ENCODE measurements around the gene ASTN2.

ASTN2 gene

GRCh38 chr9:116452634-116453033, 962.2 kb downstream of the ASTN2 start:
- H3F3A ChIP-seq (ENCODE audit: control insufficient read depth, insufficient read depth) = no peaks in the 10 kb centered on the region

GRCh38 chr9:116452227-116452626, 962.6 kb downstream of the ASTN2 start:
- Histone ChIP-seq H3K36me3 (ENCODE audit: control insufficient read depth, low read length) (no peaks in the 10 kb centered on the region), H3K4me3 (ENCODE audit: low read length) (no peak overlapping the region), H3K27me3 (ENCODE audit: control insufficient read depth, low read length) (no peaks in the 10 kb centered on the region), H3K4me2 (ENCODE audit: low read length) (no peak overlapping the region), H3K79me2 (ENCODE audit: control insufficient read depth, low read length) (no peaks in the 10 kb centered on the region), H3K27ac (ENCODE audit: low read depth, low read length) (no peak overlapping the region), H3K9me3 (ENCODE audit: control insufficient read depth, insufficient read depth, low read length) (peaks cover 3% of the 10 kb centered on the region; the same call in 1 of the 2 replicates), H3K9me2 (replicated peaks; ENCODE audit: control insufficient read depth, low read length) (no peaks in the 10 kb centered on the region), H3K4me1 (ENCODE audit: control insufficient read depth, low read length) (no peaks in the 10 kb centered on the region), H4K20me1 (ENCODE audit: control insufficient read depth, insufficient read depth, low read depth, low read length) (no peaks in the 10 kb centered on the region), H3F3A (ENCODE audit: control insufficient read depth, insufficient read depth) (no peaks in the 10 kb centered on the region)
- no peak for TF ChIP-seq CTCF (IDR thresholded peaks at IDR 0.05; ENCODE audit: low read depth, low read length, poor library complexity, severe bottlenecking)
- no peak for TF ChIP-seq EZH2phosphoT487 (IDR thresholded peaks at IDR 0.05; ENCODE audit: borderline replicate concordance, low read length)

More at GRCh38 chr9:116452634-116453033, 962.2 kb downstream of the ASTN2 start:
- Histone ChIP-seq H3K27me3 (ENCODE audit: control insufficient read depth, low read length) (no peaks in the 10 kb centered on the region), H3K4me3 (ENCODE audit: low read length) (no peak overlapping the region), H3K4me1 (ENCODE audit: control insufficient read depth, low read length) (no peaks in the 10 kb centered on the region), H4K20me1 (ENCODE audit: control insufficient read depth, insufficient read depth, low read depth, low read length) (no peaks in the 10 kb centered on the region), H3K9me2 (replicated peaks; ENCODE audit: control insufficient read depth, low read length) (no peaks in the 10 kb centered on the region), H3K4me2 (ENCODE audit: low read length) (no peak overlapping the region), H3K36me3 (ENCODE audit: control insufficient read depth, low read length) (no peaks in the 10 kb centered on the region), H3K79me2 (ENCODE audit: control insufficient read depth, low read length) (no peaks in the 10 kb centered on the region), H3K27ac (ENCODE audit: low read depth, low read length) (no peak overlapping the region), H3K9me3 (ENCODE audit: control insufficient read depth, insufficient read depth, low read length) (peaks cover 3% of the 10 kb centered on the region; the same call in 1 of the 2 replicates)
- no peak for TF ChIP-seq EZH2phosphoT487 (IDR thresholded peaks at IDR 0.05; ENCODE audit: borderline replicate concordance, low read length)

- H3K9me2 ChIP-seq (replicated peaks; ENCODE audit: control insufficient read depth, low read length) = no peaks in the 10 kb centered on the region
- no peak overlapping the region for H3K4me2 ChIP-seq (ENCODE audit: low read length)
- no peak overlapping the region for H3K27ac ChIP-seq (ENCODE audit: low read depth, low read length)
- no peaks in the 10 kb centered on the region for H3K79me2 ChIP-seq (ENCODE audit: control insufficient read depth, low read length)
- no peaks in the 10 kb centered on the region for H3F3A ChIP-seq (ENCODE audit: control insufficient read depth, insufficient read depth)
- no peaks in the 10 kb centered on the region for H4K20me1 ChIP-seq (ENCODE audit: control insufficient read depth, insufficient read depth, low read depth, low read length)
- no peaks in the 10 kb centered on the region for H3K4me1 ChIP-seq (ENCODE audit: control insufficient read depth, low read length)
- peaks cover under 1% of the 10 kb centered on the region; the same call in 1 of the 2 replicates for H3K9me3 ChIP-seq (ENCODE audit: control insufficient read depth, insufficient read depth, low read length)
- H3K4me3 ChIP-seq (ENCODE audit: low read length) = no peak overlapping the region
- no peaks in the 10 kb centered on the region for H3K27me3 ChIP-seq (ENCODE audit: control insufficient read depth, low read length)
- TF ChIP-seq EZH2phosphoT487 (IDR thresholded peaks at IDR 0.05; ENCODE audit: borderline replicate concordance, low read length) = no peak
- TF ChIP-seq CTCF (IDR thresholded peaks at IDR 0.05; ENCODE audit: low read depth, low read length, poor library complexity, severe bottlenecking) = no peak
- no peaks in the 10 kb centered on the region for H3K36me3 ChIP-seq (ENCODE audit: control insufficient read depth, low read length)
These were observed 963.2 kb downstream of the ASTN2 start for GRCh38 chr9:116451500-116452115.

- H3K4me2 ChIP-seq (ENCODE audit: low read length) = no peak overlapping the region
- no peak overlapping the region for H3K4me3 ChIP-seq (ENCODE audit: low read length)
- H3K27me3 ChIP-seq (ENCODE audit: control insufficient read depth, low read length) = no peaks in the 10 kb centered on the region
- no peaks in the 10 kb centered on the region for H3F3A ChIP-seq (ENCODE audit: control insufficient read depth, insufficient read depth)
- no peak overlapping the region for H3K27ac ChIP-seq (ENCODE audit: low read depth, low read length)
- no peaks in the 10 kb centered on the region for H3K79me2 ChIP-seq (ENCODE audit: control insufficient read depth, low read length)
- H3K4me1 ChIP-seq (ENCODE audit: control insufficient read depth, low read length) = no peaks in the 10 kb centered on the region
- no peaks in the 10 kb centered on the region for H4K20me1 ChIP-seq (ENCODE audit: control insufficient read depth, insufficient read depth, low read depth, low read length)
- no peaks in the 10 kb centered on the region for H3K36me3 ChIP-seq (ENCODE audit: control insufficient read depth, low read length)
- no peak for TF ChIP-seq CTCF (IDR thresholded peaks at IDR 0.05; ENCODE audit: low read depth, low read length, poor library complexity, severe bottlenecking)
- TF ChIP-seq EZH2phosphoT487 (IDR thresholded peaks at IDR 0.05; ENCODE audit: borderline replicate concordance, low read length) = no peak
- no peaks in the 10 kb centered on the region for H3K9me2 ChIP-seq (replicated peaks; ENCODE audit: control insufficient read depth, low read length)
- no peaks in the 10 kb centered on the region for H3K9me3 ChIP-seq (ENCODE audit: control insufficient read depth, insufficient read depth, low read length)
These were observed 964.3 kb downstream of the ASTN2 start for GRCh38 chr9:116450378-116451139.

Data from DOHH2 (cell line).